BJ (cell line): ENCODE measurements around the gene FBXL7. TPM values are rescaled to one million over a fixed set of nuclear protein-coding genes. Genes with fewer than 3 reads are reported as not detected.

Source experiments
- CTCF ChIA-PET: fragments of 350-600 bp; formaldehyde crosslinking; extraction: SDS; loops from one replicate; lab custom pipeline; 2021; ENCODE audit warnings: antibody characterized with exemption, inconsistent platforms; lab: Yijun Ruan, JAX
- POLR2A ChIA-PET: fragments of 300-600 bp; sonication (Branson Sonifier 250); formaldehyde crosslinking; extraction: SDS; loops from one replicate; lab custom pipeline; 2021; ENCODE audit warnings: antibody characterized with exemption; lab: Charles Lee
- DNase-seq: peaks from one replicate; pipeline ENCODE4 v3.0.0-alpha.2; 2011; ENCODE audit warnings: low read depth
- H3K27me3 ChIP-seq: 2 replicates; pipeline ENCODE4 v1.6.0; 2011; ENCODE audit warnings: low read length; ENCODE audit not compliant: control insufficient read depth, insufficient read depth
- H3K36me3 ChIP-seq: 2 replicates; pipeline ENCODE4 v1.5.1; 2011; ENCODE audit warnings: low read length; ENCODE audit not compliant: control insufficient read depth, insufficient read depth
- H3K4me3 ChIP-seq: 2 replicates; pipeline ENCODE4 v1.5.1; 2011; ENCODE audit warnings: low read depth, mild to moderate bottlenecking, control low read depth, low read length
- polyA plus RNA-seq: library from polyadenylated mRNA; depleted of rRNA; stranded (reverse); fragments of >200 nt; gene quantifications from 2 replicates; pipeline ENCODE4 v1.2.3, GENCODE V29; 2011
- TF ChIP-seq, protein P1 (sequence below): IDR thresholded peaks from 2 replicates; pipeline ENCODE4 v1.5.1; 2011; ENCODE audit warnings: low read depth, mild to moderate bottlenecking, control low read depth, inconsistent platforms, low read length, moderate library complexity; ENCODE audit not compliant: insufficient read depth

FBXL7 gene
- polyA plus RNA-seq, 1 experiment: 23.2 TPM

DNA sequence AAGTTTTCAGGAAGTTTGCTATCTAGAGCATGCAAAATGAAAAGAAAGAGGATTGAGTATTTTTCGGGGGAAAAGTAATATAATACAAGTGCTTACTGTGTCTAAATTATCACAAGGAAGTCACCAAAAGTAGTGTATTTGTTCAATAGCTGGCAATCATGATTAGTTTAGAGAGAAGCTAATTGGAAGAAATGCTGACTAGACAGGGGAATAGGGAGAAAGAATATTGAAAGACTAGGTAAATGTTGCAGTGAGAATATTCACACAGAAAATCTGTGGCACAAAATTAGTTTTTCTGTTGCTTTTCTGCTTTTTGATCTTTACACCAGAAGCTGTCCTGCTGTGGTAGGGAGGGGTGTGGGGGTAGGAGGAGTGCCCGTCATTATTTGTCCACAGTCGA lies 440.9 kb downstream of the FBXL7 start:
- TF ChIP-seq, protein P1, sequence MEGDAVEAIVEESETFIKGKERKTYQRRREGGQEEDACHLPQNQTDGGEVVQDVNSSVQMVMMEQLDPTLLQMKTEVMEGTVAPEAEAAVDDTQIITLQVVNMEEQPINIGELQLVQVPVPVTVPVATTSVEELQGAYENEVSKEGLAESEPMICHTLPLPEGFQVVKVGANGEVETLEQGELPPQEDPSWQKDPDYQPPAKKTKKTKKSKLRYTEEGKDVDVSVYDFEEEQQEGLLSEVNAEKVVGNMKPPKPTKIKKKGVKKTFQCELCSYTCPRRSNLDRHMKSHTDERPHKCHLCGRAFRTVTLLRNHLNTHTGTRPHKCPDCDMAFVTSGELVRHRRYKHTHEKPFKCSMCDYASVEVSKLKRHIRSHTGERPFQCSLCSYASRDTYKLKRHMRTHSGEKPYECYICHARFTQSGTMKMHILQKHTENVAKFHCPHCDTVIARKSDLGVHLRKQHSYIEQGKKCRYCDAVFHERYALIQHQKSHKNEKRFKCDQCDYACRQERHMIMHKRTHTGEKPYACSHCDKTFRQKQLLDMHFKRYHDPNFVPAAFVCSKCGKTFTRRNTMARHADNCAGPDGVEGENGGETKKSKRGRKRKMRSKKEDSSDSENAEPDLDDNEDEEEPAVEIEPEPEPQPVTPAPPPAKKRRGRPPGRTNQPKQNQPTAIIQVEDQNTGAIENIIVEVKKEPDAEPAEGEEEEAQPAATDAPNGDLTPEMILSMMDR: no peak
- CTCF ChIA-PET: no interaction called here
- peaks cover 8% of the 10 kb centered on the region for H3K36me3 ChIP-seq
- POLR2A ChIA-PET: no interaction called here
- H3K4me3 ChIP-seq: no peak overlapping the region
- no peaks in the 10 kb centered on the region for H3K27me3 ChIP-seq
- DNase-seq: no peak

DNA sequence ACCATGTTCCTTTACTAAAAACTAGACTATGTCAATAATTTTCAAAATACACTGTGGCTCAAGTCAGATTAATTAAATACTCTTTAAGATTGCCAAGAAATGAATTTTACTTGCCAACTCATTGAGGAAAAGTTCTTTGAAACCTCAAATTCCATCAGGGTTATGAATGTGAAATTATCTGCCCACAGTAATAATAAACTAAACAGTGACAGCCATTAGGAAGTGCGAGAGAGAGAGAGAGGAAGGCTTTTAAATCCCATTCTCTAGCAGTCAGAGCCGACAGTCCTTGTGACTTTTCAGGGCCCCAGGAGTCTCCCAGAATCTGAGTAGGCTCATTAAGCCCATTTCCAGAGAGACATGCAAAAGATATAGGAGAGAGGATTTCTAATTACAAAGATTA lies 443.5 kb downstream of the FBXL7 start:
- TF ChIP-seq, protein P1: no peak
- ChIA-PET POLR2A (no interaction called here), CTCF (no interaction called here)
- Histone ChIP-seq H3K27me3 (no peaks in the 10 kb centered on the region), H3K4me3 (no peak overlapping the region), H3K36me3 (no peaks in the 10 kb centered on the region)
- DNase-seq: no peak

DNA sequence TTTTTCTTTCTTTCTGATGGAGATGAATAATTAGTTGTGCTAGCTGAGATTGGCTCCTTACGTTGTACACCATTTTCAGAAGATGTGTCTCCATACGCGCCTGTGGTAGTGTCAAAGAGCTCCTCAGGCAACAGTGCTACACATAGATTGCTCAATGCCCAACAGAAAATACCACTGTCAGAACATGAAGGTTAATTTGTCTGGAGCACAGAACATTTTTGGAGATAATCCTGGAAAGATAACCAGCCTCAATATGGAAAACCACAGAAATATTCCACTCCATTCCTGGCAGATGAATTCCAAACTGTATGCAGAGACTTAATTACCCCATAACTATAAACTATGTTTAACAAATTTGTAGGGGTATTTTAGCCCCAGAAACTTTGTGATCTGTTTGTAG lies 446.0 kb downstream of the FBXL7 start:
- ChIA-PET POLR2A (no interaction called here), CTCF (interaction anchor here (0.9 to 1.8 kb wide), 2 partner anchors 9 to 13 kb away, joined by 3 to 4 read pairs; no protein-coding TSS in a partner anchor)
- Histone ChIP-seq H3K4me3 (no peak overlapping the region), H3K36me3 (0 out of 2 replicates have a peak, but pooled peaks cover 3% of the 10 kb centered on the region), H3K27me3 (no peaks in the 10 kb centered on the region)
- no peak for DNase-seq
- TF ChIP-seq, protein P1: no peak

DNA sequence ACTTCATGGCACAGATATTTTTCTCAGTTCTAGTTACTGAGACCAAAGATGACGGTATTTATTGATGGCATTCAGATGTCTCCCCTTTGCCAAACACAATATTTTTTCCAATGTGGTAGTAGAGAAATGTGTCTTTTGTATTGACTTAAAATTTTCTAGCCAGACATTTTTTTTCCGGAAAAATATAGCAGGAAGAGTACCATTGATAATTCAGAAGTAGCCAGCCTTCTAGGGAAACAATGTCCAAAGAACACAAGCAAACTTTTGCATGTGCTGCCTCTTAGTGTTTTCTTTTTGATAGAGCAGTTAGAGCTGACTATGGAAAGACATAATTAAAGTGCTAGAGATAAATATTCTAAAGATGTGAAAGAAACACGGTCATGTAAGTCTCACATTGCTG lies 448.2 kb downstream of the FBXL7 start:
- ChIA-PET POLR2A (no interaction called here), CTCF (no interaction called here)
- Histone ChIP-seq H3K4me3 (no peak overlapping the region), H3K36me3 (peaks cover 5% of the 10 kb centered on the region), H3K27me3 (no peaks in the 10 kb centered on the region)
- DNase-seq: no peak
- TF ChIP-seq, protein P1: no peak

DNA sequence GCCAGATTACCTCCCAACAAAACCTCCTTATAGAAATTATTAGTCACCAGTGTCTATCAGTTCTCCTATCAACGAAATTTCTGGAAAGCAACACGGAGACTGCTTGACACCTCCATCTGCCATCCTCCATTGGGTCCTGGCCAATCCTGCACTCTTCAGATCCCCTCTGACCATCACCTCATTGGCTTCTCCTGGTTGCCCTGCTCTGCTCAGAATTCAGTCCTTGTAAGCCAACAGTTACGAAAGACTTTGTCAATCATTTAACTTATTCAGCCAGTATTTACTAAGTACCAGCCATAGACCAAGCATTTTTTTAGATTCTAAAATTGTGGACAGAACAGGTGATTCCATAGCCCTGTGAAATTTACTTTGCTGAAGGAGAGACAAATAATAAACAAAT lies 451.1 kb downstream of the FBXL7 start:
- TF ChIP-seq, protein P1: no peak

More for the DNA sequence above, 451.1 kb downstream of the FBXL7 start:
- Histone ChIP-seq H3K4me3 (no peak overlapping the region), H3K36me3 (peaks cover 5% of the 10 kb centered on the region), H3K27me3 (no peaks in the 10 kb centered on the region)
- CTCF ChIA-PET: no interaction called here
- DNase-seq: no peak
- POLR2A ChIA-PET: no interaction called here
